ENCODE data around the gene CCDC107.

CCDC107 gene

DNA sequence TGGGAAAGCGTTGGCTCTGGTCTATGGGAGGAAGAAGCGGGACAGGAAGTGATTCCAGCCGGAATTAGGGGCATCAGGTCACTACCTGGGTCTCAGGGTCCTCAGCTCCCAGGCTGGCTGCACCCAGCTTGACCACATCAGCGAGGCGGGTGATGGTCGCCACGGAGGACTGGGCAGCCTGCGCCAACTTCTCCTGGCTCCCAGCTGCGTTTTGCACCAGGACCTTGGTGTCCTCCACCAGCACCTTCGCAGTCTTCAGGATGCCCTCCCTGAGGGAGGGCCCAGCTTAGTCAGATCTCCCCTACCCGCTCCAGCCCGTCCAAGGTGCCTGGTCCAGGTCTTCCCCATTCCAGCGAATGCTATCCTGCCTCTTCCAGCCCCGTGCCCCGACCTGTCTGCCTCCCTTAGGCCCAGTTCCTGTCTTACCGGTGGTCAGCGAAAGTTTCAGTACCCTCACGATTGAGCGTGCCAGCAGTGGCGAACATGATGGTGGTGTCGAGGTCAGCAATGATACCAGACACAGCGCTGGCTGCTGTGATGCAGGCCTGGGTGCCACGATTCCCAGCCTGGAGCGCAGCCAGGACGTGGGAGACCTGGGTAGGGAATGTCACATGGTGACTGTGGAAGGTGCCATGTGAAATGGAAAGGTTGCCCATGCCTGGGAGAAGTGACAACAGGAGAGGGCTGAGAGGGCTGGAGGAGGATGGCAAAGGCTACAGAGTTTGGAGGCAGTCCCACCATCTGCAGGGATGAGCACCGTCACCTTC, 46.0 kb downstream of the CCDC107 start:
- TF ChIP-seq, protein P1, sequence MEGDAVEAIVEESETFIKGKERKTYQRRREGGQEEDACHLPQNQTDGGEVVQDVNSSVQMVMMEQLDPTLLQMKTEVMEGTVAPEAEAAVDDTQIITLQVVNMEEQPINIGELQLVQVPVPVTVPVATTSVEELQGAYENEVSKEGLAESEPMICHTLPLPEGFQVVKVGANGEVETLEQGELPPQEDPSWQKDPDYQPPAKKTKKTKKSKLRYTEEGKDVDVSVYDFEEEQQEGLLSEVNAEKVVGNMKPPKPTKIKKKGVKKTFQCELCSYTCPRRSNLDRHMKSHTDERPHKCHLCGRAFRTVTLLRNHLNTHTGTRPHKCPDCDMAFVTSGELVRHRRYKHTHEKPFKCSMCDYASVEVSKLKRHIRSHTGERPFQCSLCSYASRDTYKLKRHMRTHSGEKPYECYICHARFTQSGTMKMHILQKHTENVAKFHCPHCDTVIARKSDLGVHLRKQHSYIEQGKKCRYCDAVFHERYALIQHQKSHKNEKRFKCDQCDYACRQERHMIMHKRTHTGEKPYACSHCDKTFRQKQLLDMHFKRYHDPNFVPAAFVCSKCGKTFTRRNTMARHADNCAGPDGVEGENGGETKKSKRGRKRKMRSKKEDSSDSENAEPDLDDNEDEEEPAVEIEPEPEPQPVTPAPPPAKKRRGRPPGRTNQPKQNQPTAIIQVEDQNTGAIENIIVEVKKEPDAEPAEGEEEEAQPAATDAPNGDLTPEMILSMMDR (IDR thresholded peaks at IDR 0.05): no peak

DNA sequence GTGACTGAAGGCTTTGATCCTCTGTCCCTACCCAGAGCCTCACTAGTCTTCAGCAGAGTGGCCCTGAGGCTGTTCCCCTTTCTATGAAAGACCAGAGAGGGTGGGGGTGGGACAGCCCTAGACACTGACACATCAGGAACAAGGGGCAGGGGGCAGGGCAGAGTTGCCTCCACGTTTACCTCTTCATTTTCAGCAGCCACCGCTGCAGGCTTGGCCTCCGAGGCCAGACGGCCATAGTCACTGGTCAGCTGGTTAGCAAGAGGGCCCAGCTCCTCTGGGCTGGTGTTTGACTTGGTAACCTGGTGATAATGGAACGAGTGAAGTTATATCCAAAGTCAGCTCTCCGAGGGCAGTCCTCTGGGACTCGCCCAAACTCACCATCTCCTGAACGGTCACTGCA, 47.3 kb downstream of the CCDC107 start:
- TF ChIP-seq, protein P1 (IDR thresholded peaks at IDR 0.05): no peak

DNA sequence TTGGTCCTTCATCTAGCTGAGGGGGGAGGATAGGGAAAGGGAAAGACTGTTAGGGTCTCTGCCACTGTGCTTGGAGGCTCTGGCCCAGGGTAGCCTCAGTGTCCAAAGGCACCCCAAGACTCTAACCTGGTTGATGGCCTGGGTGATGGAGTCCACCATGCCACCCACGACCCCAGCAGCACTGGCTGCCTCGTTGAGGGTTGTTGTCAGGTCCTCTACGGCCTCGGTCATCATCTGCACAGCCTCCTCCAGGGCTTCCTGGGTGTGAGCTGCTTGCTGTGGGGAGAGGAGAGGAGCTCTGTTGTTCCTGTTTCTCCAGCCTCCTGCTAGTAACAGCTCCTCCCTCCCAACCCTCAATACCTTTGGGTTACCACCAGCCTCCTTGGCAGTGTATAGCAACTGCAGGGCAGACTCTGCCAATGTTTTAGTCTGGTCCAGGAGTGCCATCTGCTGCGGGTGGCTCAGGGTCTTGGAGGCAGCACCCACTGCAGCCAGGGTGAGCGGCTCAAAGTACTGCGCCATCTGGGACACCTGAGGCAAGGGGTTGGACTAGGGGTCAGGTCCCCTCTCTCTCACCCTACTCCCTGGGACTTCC, 47.8 kb downstream of the CCDC107 start:
- TF ChIP-seq, protein P1 (IDR thresholded peaks at IDR 0.05): no peak

DNA sequence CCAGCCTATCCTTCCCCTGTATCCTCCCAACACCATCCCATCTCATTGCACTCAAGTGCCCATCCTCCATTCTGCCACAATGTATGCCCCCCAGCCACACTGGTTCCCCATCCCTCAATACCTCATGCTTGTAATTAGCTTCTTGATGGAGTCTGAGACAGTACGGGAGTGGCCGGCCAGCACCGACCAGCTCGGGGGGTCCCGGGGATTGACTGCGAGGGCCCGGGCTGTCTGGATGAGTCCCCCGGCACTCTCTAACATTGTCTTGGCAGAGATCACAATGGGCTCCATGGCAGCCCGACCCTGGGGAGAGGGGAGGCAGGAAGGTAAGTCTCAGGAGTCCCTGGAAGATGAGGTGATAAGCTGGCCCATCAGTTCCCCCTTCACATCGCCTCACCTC, 48.9 kb downstream of the CCDC107 start:
- TF ChIP-seq, protein P1 (IDR thresholded peaks at IDR 0.05): no peak

DNA sequence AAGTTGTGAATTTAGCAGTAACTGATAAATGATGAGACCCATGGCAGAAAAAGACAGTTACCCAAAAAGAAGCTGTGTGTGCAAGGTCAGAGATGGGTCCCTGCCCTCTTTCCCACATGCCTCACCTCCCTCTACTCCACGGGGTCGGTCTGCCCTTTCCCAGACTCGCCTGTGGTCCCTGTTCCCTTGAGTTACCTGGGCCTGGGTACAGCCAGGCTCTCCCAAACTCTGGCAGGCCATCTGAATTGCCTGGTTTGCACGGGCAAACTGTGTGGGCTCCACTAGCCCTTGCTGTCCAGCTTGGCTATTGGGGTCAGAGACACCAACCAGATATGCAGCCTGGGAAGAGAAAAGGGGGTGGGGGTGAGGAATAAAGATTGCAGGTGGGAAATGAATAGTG, 50.1 kb downstream of the CCDC107 start:
- TF ChIP-seq, protein P1 (IDR thresholded peaks at IDR 0.05): no peak

DNA sequence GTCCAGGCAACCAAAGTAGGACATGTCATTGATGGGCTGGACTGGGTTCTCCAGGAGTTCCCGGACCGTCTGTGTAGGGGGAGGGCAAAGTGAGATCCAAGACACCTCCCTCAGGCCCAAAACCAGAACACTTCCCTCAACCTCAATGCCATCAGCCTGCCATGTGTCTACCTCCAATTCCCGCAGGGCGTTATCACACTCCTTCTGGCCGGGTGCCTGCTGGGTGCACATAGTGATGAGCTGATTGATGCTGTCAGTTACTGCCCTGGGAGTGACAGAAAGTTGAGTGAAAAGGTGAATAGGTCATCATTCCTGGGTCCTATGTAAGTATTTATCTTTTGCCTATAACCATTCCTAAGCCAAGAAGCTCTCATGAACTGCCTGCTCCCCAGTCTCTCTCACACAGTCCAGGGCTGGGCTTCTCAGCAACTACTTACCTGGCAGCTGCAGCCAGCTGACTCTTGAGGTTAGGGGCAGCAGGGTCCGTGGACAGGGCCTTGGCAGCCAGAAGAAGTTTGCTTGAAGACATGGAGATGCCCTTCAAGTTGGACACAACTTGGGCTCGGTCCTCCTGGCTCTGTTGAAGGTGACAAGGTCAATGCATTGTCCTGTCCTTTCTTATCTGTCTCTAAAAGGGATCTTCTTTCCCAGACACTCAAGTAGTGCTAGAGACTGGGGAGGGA, 52.9 kb downstream of the CCDC107 start:
- TF ChIP-seq, protein P1 (IDR thresholded peaks at IDR 0.05): no peak

Data from LNCAP (cell line).